ENCODE measurements around the gene ZAP70. TPM values are rescaled to one million over a fixed set of nuclear protein-coding genes. Genes with fewer than 3 reads are reported as not detected.

The ZAP70 gene
- total and polyA plus RNA-seq, 9 donors, result 0.45 to 2.0 (median 0.75) TPM

DNA sequence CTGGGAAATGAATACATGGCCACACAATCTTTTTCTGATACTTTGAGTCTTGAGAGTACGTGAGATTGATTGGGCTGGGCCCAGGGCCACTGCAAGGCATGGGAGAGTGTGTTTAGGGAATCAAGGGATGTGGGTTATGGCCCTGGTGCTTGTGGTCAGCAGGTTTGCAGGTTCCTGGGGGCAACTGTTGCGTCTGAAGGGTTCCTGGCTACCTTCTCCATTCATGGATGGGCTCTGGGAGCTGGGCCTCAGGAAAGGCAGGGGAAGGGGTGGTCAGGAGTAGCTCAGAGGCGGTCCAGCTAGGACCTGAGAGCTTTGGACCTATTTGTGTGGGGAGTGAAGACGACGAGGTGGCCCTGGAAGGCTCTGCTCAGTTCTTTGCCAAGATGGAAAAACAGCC, 8.4 kb upstream of the ZAP70 start:
- 84 to 96% (median 87%) methylated on average over 5 of the region's 5 CpGs for WGBS, 3 donors
- intact Hi-C loops (cut with DNase I), result loop anchor here in 2 of 4 donors (5.0 to 10.0 kb wide), 2 partner anchors 677 to 1640 kb away; no protein-coding TSS in a partner anchor
- no peaks in the 10 kb centered on the region for H3K36me3 ChIP-seq
- H3K4me3 ChIP-seq, result no peak overlapping the region
- no peak for DNase-seq
- H3K4me1 ChIP-seq (ENCODE audit: insufficient read depth), result no peaks in the 10 kb centered on the region
- H3K27ac ChIP-seq, result no peak overlapping the region
- no peaks in the 10 kb centered on the region for H3K27me3 ChIP-seq
- no peaks in the 10 kb centered on the region for H3K9me3 ChIP-seq
- TF ChIP-seq EP300 (IDR thresholded peaks at IDR 0.05) (no peak), POLR2A (IDR thresholded peaks at IDR 0.05) (no peak)
- TF ChIP-seq, protein P1, sequence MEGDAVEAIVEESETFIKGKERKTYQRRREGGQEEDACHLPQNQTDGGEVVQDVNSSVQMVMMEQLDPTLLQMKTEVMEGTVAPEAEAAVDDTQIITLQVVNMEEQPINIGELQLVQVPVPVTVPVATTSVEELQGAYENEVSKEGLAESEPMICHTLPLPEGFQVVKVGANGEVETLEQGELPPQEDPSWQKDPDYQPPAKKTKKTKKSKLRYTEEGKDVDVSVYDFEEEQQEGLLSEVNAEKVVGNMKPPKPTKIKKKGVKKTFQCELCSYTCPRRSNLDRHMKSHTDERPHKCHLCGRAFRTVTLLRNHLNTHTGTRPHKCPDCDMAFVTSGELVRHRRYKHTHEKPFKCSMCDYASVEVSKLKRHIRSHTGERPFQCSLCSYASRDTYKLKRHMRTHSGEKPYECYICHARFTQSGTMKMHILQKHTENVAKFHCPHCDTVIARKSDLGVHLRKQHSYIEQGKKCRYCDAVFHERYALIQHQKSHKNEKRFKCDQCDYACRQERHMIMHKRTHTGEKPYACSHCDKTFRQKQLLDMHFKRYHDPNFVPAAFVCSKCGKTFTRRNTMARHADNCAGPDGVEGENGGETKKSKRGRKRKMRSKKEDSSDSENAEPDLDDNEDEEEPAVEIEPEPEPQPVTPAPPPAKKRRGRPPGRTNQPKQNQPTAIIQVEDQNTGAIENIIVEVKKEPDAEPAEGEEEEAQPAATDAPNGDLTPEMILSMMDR (IDR thresholded peaks at IDR 0.05), result no peak

DNA sequence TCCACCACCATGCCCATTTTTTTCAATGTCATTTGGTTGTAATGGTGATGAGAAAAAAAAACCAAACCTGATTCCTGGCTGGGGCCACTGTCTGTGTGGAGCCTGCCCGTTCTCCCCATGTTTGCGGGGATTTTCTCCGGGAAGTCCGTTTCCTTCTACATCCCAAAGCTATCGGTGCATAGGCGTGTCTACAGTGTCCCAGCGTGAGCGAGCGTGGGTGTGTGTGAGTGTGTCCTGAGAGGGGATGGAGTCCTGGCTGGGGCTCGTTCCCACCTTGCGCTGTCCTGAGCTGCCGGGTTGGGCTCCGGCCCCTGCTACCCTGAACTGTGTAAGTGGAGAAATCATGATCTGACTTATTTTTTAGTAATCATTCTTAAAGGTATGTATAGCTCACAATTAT, 7.3 kb upstream of the ZAP70 start:
- DNase-seq, result no peak

DNA sequence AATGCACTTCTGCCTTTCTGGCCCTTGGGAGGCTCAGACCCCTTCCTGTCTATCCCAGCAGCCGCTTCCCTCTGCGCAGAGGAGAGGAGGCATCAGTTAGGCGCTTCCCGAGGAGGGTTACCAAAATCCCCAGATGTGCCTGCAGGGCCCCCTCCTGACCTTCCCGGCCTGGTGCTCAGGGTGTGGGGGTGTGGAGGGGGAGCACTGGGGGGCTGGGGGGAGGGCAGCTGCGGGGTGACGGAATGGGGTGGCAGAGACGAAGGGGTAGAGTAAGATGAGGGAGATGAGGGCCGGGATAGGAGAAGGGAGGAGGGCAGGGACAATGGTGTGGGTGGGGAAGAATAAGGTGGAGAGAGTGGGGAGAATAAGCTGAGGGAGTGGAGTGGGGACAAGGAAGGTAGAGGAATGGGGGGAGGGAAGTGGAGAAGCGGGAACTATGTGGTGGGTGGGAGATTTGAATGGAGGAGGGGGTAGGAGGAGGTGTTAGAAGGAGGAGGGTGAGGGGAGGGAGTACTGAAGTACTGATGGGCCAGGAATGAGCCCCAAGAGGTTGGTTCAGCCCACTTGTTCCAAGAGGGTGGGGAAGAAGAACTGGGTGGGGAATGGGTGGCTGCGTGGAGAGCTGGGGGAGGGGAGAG, 6.5 kb upstream of the ZAP70 start:
- no peak for TF ChIP-seq EP300 (IDR thresholded peaks at IDR 0.05)
- Histone ChIP-seq H3K4me1 (ENCODE audit: insufficient read depth) (no peaks in the 10 kb centered on the region), H3K27me3 (no peaks in the 10 kb centered on the region), H3K27ac (no peak overlapping the region), H3K9me3 (no peaks in the 10 kb centered on the region), H3K4me3 (no peak overlapping the region), H3K36me3 (no peaks in the 10 kb centered on the region)
- peak in 1 of 5 donors; percentile 6 for DNase-seq
- 57 to 64% (median 60%) methylated on average over 11 of the region's 11 CpGs for WGBS, 3 donors
- intact Hi-C loops (cut with DNase I), result loop anchor here in 1 of 4 donors (10.0 kb wide), 1 partner anchor 1642 kb away; no protein-coding TSS in a partner anchor

More for the DNA sequence above, 7.3 kb upstream of the ZAP70 start:
- H3K9me3 ChIP-seq, result no peaks in the 10 kb centered on the region
- TF ChIP-seq POLR2A (IDR thresholded peaks at IDR 0.05), result no peak
- no peak for TF ChIP-seq EP300 (IDR thresholded peaks at IDR 0.05)
- TF ChIP-seq, protein P1 (IDR thresholded peaks at IDR 0.05), result no peak
- no peaks in the 10 kb centered on the region for H3K27me3 ChIP-seq
- H3K4me3 ChIP-seq, result no peak overlapping the region
- WGBS, 3 donors, result 93 to 95% (median 93%) methylated on average over 13 of the region's 13 CpGs
- H3K4me1 ChIP-seq (ENCODE audit: insufficient read depth), result no peaks in the 10 kb centered on the region
- no peaks in the 10 kb centered on the region for H3K36me3 ChIP-seq
- intact Hi-C loops (cut with DNase I), result loop anchor here in 1 of 4 donors (10.0 kb wide), 1 partner anchor 1641 kb away; no protein-coding TSS in a partner anchor
- no peak overlapping the region for H3K27ac ChIP-seq

DNA sequence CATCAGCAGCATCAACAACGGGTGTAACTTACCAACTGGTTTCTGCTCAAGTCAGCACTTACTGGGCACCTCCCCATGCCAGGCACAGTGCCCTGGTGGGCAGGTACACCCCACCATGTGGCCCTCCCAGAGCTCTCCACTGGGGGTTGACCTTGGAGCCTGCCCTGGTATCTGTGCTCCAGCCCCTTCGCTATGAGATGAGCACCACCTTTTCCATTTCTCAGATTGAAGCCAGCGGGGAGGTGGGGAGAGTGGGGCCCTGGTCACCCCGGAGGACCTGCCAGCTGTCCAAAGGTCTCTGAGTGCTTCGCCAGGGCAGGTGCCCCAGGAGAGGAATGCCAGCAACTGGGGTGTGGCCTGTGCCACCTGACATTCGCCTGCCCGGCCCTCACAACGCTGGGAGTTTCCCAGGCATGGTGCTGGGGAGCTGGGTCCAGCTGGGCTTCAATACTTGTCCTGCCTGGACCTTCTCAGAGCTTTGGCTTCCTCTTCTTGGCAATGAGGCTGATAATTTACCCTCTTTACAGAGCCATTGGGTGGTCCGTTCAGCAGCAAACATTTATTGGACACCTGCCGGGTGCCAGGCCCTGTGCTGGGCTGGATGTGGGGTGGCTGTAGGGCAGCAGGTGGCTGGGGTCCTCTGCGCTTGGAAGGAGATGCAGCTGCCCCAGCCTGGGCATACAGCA, 5.9 kb upstream of the ZAP70 start:
- TF ChIP-seq EP300 (IDR thresholded peaks at IDR 0.05) (no peak), POLR2A (IDR thresholded peaks at IDR 0.05) (no peak)
- TF ChIP-seq, protein P1 (IDR thresholded peaks at IDR 0.05), result no peak
- H3K4me1 ChIP-seq (ENCODE audit: insufficient read depth), result no peaks in the 10 kb centered on the region
- H3K9me3 ChIP-seq, result no peaks in the 10 kb centered on the region
- H3K36me3 ChIP-seq, result no peaks in the 10 kb centered on the region
- DNase-seq, result peak in 1 of 5 donors; percentile 7
- no peak overlapping the region for H3K4me3 ChIP-seq
- 78 to 82% (median 79%) methylated on average over 11 of the region's 11 CpGs for WGBS, 3 donors
- no peaks in the 10 kb centered on the region for H3K27me3 ChIP-seq
- intact Hi-C loops (cut with DNase I), result loop anchor here in 1 of 4 donors (10.0 kb wide), 1 partner anchor 1643 kb away; no protein-coding TSS in a partner anchor
- H3K27ac ChIP-seq, result no peak overlapping the region

DNA sequence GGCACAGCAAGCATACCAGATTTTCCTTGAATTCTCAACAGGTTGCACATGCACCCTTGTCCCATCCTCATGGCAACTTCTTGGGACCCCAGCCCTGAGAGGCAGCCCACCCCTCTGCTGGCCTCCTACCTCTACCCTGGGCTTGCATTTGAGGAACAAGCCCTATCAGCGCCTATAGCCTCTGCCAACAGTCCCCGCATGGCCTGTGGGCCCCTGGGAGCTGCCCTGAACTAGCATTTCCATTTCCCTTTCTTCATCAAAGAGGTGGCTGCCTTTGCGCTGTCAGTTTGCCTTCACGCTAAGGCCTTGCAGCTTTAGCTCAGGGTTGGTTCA, 5.4 kb upstream of the ZAP70 start:
- intact Hi-C loops (cut with DNase I), result loop anchor here in 1 of 4 donors (10.0 kb wide), 1 partner anchor 1643 kb away; no protein-coding TSS in a partner anchor
- 72 to 94% (median 86%) methylated on average over 4 of the region's 4 CpGs for WGBS, 3 donors
- TF ChIP-seq POLR2A (IDR thresholded peaks at IDR 0.05) (no peak), EP300 (IDR thresholded peaks at IDR 0.05) (no peak)
- TF ChIP-seq, protein P1 (IDR thresholded peaks at IDR 0.05), result no peak

More for the DNA sequence above, 5.4 kb upstream of the ZAP70 start:
- no peaks in the 10 kb centered on the region for H3K36me3 ChIP-seq
- no peaks in the 10 kb centered on the region for H3K9me3 ChIP-seq
- H3K27ac ChIP-seq, result no peak overlapping the region
- H3K4me1 ChIP-seq (ENCODE audit: insufficient read depth), result no peaks in the 10 kb centered on the region
- peak in 1 of 5 donors; percentile 7 for DNase-seq
- H3K4me3 ChIP-seq, result no peak overlapping the region
- no peaks in the 10 kb centered on the region for H3K27me3 ChIP-seq

All from ovary (tissue), 9 donors.